ENCODE data around the gene PLCG1. TPM values are rescaled to one million over a fixed set of nuclear protein-coding genes. Genes with fewer than 3 reads are reported as not detected.

The PLCG1 gene
- total and polyA plus RNA-seq, 2 experiments from 2014 or later = 27.4 to 206 TPM

DNA sequence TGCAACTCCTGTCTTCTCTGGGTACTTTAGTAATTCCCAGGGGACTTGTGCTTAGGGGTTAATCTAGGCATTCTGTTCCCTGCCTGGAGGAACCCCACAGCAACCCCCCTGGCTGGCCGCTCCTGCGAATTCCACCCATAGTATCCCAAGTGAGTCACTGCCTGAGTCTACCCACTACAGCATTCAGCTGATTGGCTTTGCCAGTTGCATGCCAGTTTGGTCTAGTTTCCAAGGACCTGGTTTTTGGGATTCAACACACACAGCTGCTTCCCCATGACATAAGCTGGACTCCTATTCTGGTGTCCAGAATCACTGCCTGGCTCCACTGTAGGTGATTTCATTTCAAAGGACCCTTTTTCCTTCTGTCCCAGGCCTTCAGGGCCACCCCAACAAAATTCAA is 40.3 kb downstream of the PLCG1 start (continued):
- TF ChIP-seq ZNF462 (CRISPR knock-in tag; IDR thresholded peaks at IDR 0.05) (no peak), ZNF331 (CRISPR knock-in tag; IDR thresholded peaks at IDR 0.05; ENCODE audit: low read depth) (no peak), NANOG (IDR thresholded peaks at IDR 0.05; ENCODE audit: borderline replicate concordance) (no peak), JUNB (IDR thresholded peaks at IDR 0.05; ENCODE audit: unreplicated experiment) (no peak), EZH2phosphoT487 (IDR thresholded peaks at IDR 0.05; ENCODE audit: unreplicated experiment) (no peak)
- TF ChIP-seq, protein P1, sequence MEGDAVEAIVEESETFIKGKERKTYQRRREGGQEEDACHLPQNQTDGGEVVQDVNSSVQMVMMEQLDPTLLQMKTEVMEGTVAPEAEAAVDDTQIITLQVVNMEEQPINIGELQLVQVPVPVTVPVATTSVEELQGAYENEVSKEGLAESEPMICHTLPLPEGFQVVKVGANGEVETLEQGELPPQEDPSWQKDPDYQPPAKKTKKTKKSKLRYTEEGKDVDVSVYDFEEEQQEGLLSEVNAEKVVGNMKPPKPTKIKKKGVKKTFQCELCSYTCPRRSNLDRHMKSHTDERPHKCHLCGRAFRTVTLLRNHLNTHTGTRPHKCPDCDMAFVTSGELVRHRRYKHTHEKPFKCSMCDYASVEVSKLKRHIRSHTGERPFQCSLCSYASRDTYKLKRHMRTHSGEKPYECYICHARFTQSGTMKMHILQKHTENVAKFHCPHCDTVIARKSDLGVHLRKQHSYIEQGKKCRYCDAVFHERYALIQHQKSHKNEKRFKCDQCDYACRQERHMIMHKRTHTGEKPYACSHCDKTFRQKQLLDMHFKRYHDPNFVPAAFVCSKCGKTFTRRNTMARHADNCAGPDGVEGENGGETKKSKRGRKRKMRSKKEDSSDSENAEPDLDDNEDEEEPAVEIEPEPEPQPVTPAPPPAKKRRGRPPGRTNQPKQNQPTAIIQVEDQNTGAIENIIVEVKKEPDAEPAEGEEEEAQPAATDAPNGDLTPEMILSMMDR (conservative IDR thresholded peaks at IDR 0.05; ENCODE audit: low read depth in 2 of 2) = no peak

- H3K27ac ChIP-seq (ENCODE audit: low read depth) = no peak overlapping the region
- H3F3A ChIP-seq (replicated peaks; ENCODE audit: low read depth) = no peaks in the 10 kb centered on the region
- no peak overlapping the region for H3K4me3 ChIP-seq
- no peaks in the 10 kb centered on the region for H3K79me2 ChIP-seq (replicated peaks; ENCODE audit: insufficient read depth)
- H3K4me3 Mint-ChIP-seq = no peak overlapping the region
- no peak overlapping the region for H3K27ac Mint-ChIP-seq
- no peak for ATAC-seq
- H3K9me2 ChIP-seq (ENCODE audit: insufficient read depth) = no peaks in the 10 kb centered on the region
- no peak overlapping the region for H3K4me2 ChIP-seq
- H4K20me1 ChIP-seq (replicated peaks; ENCODE audit: insufficient read depth) = peaks cover 8% of the 10 kb centered on the region
- peaks cover 26% of the 10 kb centered on the region for H3K36me3 ChIP-seq (ENCODE audit: insufficient read depth)
- H3K9me3 Mint-ChIP-seq = no peaks in the 10 kb centered on the region; the same call in 2 of the 3 replicates
- peaks cover 5% of the 10 kb centered on the region; the same call in 1 of the 2 replicates for H3K4me1 ChIP-seq (ENCODE audit: insufficient read depth)
- peaks cover 43% of the 10 kb centered on the region for H3K36me3 Mint-ChIP-seq (ENCODE audit: low read depth)
- H3K27me3 Mint-ChIP-seq (ENCODE audit: insufficient read depth, low read depth, poor library complexity) = peaks cover 16% of the 10 kb centered on the region
- no peak overlapping the region for H2AFZ ChIP-seq
- peaks cover 16% of the 10 kb centered on the region; the same call in 2 of the 3 replicates for H3K4me1 Mint-ChIP-seq
- DNase-seq (ENCODE audit: low spot score) = no peak
- H3K27me3 ChIP-seq (ENCODE audit: insufficient read depth) = no peaks in the 10 kb centered on the region
- TF ChIP-seq JUNB (IDR thresholded peaks at IDR 0.05; ENCODE audit: unreplicated experiment) = no peak
- no peak for TF ChIP-seq ZNF114 (CRISPR knock-in tag; IDR thresholded peaks at IDR 0.05)
- TF ChIP-seq ZNF462 (CRISPR knock-in tag; IDR thresholded peaks at IDR 0.05) = no peak
These were observed 41.2 kb downstream of the PLCG1 start for GRCh38 chr20:41178495-41178894.

Measured in GM23338 (cell line).